ENCODE measurements around the gene BEND6.
"Not testable (repeated sequence)": the region's sequence is repeated elsewhere in the genome, so short reads cannot be mapped to it uniquely, and the experiment has no call there.

BEND6 gene

GRCh38 chr6:56986611-56987010 lies 31.7 kb downstream of the BEND6 start:
- DNase-seq, result no peak

GRCh38 chr6:56988145-56988544 lies 33.2 kb downstream of the BEND6 start:
- no peak for DNase-seq

- DNase-seq, result no peak
These were observed 37.1 kb downstream of the BEND6 start for GRCh38 chr6:56992036-56992435.

- no peak for DNase-seq
These were observed 37.8 kb downstream of the BEND6 start for GRCh38 chr6:56992703-56993102.

GRCh38 chr6:56995347-56995902 lies 40.5 kb downstream of the BEND6 start:
- DNase-seq, result no peak

- no peak for DNase-seq
These were observed 41.5 kb downstream of the BEND6 start for GRCh38 chr6:56996401-56996800.

GRCh38 chr6:56999049-56999448 lies 44.1 kb downstream of the BEND6 start:
- DNase-seq, result no peak

- DNase-seq, result not testable (repeated sequence)
These were observed 44.8 kb downstream of the BEND6 start for GRCh38 chr6:56999748-57000147.

- no peak for DNase-seq
These were observed 47.3 kb downstream of the BEND6 start for GRCh38 chr6:57002197-57002596.

- no peak for DNase-seq
These were observed 49.4 kb downstream of the BEND6 start for GRCh38 chr6:57004292-57004691.

GRCh38 chr6:57006101-57006500 lies 51.2 kb downstream of the BEND6 start:
- no peak for DNase-seq

GRCh38 chr6:57008069-57008468 lies 53.2 kb downstream of the BEND6 start:
- DNase-seq, result not testable (repeated sequence)

GRCh38 chr6:57013521-57013926 lies 58.6 kb downstream of the BEND6 start:
- DNase-seq, result no peak

GRCh38 chr6:57017069-57017468 lies 62.2 kb downstream of the BEND6 start:
- no peak for DNase-seq

- DNase-seq, result no peak
These were observed 62.9 kb downstream of the BEND6 start for GRCh38 chr6:57017841-57018240.

GRCh38 chr6:57019434-57019833 lies 64.5 kb downstream of the BEND6 start:
- DNase-seq, result no peak

- DNase-seq, result peak in 1 of 2 donors; percentile 33
These were observed 66.3 kb downstream of the BEND6 start for GRCh38 chr6:57021086-57021720.

- no peak for DNase-seq
These were observed 69.4 kb downstream of the BEND6 start for GRCh38 chr6:57024321-57024720.

- DNase-seq, result no peak
These were observed 69.9 kb downstream of the BEND6 start for GRCh38 chr6:57024775-57025174.

- DNase-seq, result no peak
These were observed 71.1 kb downstream of the BEND6 start for GRCh38 chr6:57026001-57026400.

GRCh38 chr6:57027301-57027700 lies 72.4 kb downstream of the BEND6 start:
- DNase-seq, result no peak

GRCh38 chr6:57029213-57029612 lies 74.3 kb downstream of the BEND6 start:
- DNase-seq, result no peak

GRCh38 chr6:57033228-57033627 lies 78.3 kb downstream of the BEND6 start:
- no peak for DNase-seq

GRCh38 chr6:57035549-57035948 lies 80.6 kb downstream of the BEND6 start:
- no peak for DNase-seq

GRCh38 chr6:57038906-57039305 lies 84.0 kb downstream of the BEND6 start:
- DNase-seq, result no peak

Data from CD4-positive, alpha-beta T cell treated with Interferon alpha-2 for 1 hour (primary cell).